Measurements from ENCODE around the gene KRTAP10-7. TPM values are rescaled to one million over a fixed set of nuclear protein-coding genes. Genes with fewer than 3 reads are reported as not detected.
A peak's percentile ranks its signal among the peaks of the same experiment; 100 is the strongest.

Gene KRTAP10-7
- total RNA-seq, 1 donor from 2014 or later, result not detected

DNA sequence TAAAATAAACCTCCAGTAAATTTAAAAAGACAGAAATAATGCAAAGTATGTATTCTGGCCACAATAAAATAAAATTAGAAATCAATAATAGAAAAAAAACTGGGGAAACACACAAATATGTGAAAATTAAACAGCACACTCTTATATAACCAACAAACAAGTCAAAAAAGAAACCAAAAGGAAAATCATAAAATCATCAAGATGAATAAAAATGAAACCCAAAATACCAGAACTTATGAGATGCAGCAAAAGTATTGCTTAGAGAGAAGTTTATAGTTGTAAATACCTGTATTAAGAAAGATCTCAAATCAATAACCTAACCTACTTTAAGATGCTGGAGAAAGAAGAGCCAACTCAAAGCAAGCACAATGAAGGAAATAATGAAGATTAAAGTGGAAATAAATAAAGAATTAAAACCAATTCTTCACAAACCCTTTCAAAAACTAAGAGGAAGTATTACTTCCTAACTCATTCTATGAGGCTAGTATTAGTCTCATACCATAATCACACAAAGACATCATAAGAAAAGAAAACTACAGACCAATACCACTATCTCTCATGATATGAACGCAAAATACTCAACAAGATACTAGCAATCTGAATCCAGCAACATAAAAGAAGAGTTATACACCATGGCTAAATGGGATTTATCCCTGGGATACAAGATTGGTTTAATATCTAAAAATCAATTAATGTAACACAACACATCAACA lies 35.4 kb upstream of the KRTAP10-7 start:
- ATAC-seq (no peak), DNase-seq (no peak)
- Histone ChIP-seq H3K4me1 (no peaks in the 10 kb centered on the region), H3K9me3 (no peaks in the 10 kb centered on the region), H3K27me3 (no peaks in the 10 kb centered on the region), H3K4me3 (no peak overlapping the region), H3K36me3 (no peaks in the 10 kb centered on the region), H3K27ac (no peak overlapping the region)
- TF ChIP-seq, protein P1, sequence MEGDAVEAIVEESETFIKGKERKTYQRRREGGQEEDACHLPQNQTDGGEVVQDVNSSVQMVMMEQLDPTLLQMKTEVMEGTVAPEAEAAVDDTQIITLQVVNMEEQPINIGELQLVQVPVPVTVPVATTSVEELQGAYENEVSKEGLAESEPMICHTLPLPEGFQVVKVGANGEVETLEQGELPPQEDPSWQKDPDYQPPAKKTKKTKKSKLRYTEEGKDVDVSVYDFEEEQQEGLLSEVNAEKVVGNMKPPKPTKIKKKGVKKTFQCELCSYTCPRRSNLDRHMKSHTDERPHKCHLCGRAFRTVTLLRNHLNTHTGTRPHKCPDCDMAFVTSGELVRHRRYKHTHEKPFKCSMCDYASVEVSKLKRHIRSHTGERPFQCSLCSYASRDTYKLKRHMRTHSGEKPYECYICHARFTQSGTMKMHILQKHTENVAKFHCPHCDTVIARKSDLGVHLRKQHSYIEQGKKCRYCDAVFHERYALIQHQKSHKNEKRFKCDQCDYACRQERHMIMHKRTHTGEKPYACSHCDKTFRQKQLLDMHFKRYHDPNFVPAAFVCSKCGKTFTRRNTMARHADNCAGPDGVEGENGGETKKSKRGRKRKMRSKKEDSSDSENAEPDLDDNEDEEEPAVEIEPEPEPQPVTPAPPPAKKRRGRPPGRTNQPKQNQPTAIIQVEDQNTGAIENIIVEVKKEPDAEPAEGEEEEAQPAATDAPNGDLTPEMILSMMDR (IDR thresholded peaks at IDR 0.05), result no peak
- intact Hi-C loops (cut with DNase I), result no loop called here

DNA sequence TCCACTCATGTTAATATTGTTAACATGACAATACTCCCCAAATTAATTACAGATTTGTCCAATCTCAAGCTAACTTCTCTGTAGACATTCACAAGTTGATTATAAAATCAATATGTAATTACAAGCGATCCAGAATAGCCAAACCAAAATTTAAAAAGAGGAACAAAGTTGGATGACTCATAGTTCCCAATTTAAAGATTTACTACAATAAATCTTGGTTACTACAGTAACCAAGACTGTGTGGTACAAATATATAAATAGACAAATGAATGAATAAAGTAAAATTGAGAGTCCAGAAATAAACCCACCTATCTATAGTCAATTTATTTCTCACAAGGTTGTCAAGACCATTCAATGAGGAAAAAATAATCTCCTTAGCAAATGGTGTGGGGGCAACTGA lies 34.0 kb upstream of the KRTAP10-7 start:
- DNase-seq (no peak), ATAC-seq (peak; percentile 32)
- H3K27me3 ChIP-seq, result no peaks in the 10 kb centered on the region

DNA sequence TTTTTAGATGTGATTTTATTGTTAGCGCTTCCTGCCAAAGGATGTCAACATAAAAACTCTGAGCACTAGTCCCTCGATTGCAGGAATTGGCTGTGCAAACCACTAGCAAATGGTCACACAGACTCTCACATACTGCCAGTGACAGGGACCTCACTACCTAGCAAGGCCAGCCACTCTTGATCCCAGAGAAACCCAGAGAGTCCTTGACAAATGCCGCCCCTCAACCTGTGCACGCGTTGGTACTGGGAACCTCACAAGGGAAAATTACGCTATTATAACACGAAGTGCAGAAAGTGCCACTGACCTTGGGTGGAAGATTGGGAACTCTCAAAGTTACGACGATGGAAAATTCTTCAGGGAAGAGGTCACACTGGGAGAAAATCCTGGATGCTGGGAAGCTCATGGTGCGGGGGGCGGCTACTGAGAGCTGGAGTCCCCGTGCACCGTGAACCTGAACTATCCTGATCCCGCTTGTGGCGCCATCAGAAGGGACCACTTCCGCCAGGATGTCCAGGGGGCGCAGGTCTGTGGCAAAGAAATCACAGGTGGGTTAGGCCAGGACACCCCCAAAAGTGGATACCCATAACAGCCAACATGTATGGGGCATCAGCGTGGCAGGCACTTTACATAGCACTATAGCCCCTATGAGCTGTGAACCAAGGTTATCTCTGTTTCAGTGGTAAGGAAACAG lies 32.8 kb upstream of the KRTAP10-7 start:
- DNase-seq (peak; percentile 50), ATAC-seq (no peak)
- Histone ChIP-seq H3K36me3 (no peaks in the 10 kb centered on the region), H3K4me3 (no peak overlapping the region), H3K27ac (no peak overlapping the region), H3K4me1 (no peaks in the 10 kb centered on the region), H3K9me3 (no peaks in the 10 kb centered on the region), H3K27me3 (no peaks in the 10 kb centered on the region)
- intact Hi-C loops (cut with DNase I), result no loop called here
- TF ChIP-seq, protein P1 (IDR thresholded peaks at IDR 0.05), result no peak

More for the DNA sequence above, 34.0 kb upstream of the KRTAP10-7 start:
- no peaks in the 10 kb centered on the region for H3K4me1 ChIP-seq
- TF ChIP-seq, protein P1 (IDR thresholded peaks at IDR 0.05), result no peak
- H3K4me3 ChIP-seq, result no peak overlapping the region
- intact Hi-C loops (cut with DNase I), result no loop called here
- H3K36me3 ChIP-seq, result no peaks in the 10 kb centered on the region
- H3K27ac ChIP-seq, result no peak overlapping the region
- no peaks in the 10 kb centered on the region for H3K9me3 ChIP-seq

DNA sequence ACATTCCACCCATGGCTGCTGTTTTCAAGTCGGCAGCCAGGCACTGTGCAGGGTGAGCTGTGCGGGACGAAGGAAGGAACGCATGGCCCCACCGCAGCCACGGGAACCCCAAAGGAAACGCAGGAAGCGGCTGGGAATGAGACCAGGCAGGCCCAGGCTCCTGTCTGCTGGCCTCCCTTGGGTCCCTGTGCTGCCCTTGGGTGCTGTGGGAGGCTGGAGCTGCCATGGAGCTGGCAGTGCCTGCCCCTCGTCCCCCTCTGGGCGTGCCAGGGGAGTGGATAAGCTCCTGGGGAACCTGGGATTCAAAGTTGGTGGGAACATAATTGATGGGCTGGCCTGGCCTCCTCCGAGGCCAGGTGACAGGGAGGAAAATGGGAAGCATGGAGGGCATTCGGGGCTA lies 32.1 kb upstream of the KRTAP10-7 start:
- DNase-seq (peak; percentile 59), ATAC-seq (peak; percentile 9)
- Histone ChIP-seq H3K4me1 (no peaks in the 10 kb centered on the region), H3K4me3 (no peak overlapping the region), H3K27me3 (no peaks in the 10 kb centered on the region), H3K36me3 (no peaks in the 10 kb centered on the region), H3K9me3 (no peaks in the 10 kb centered on the region), H3K27ac (no peak overlapping the region)
- TF ChIP-seq, protein P1 (IDR thresholded peaks at IDR 0.05), result no peak
- intact Hi-C loops (cut with DNase I), result no loop called here

DNA sequence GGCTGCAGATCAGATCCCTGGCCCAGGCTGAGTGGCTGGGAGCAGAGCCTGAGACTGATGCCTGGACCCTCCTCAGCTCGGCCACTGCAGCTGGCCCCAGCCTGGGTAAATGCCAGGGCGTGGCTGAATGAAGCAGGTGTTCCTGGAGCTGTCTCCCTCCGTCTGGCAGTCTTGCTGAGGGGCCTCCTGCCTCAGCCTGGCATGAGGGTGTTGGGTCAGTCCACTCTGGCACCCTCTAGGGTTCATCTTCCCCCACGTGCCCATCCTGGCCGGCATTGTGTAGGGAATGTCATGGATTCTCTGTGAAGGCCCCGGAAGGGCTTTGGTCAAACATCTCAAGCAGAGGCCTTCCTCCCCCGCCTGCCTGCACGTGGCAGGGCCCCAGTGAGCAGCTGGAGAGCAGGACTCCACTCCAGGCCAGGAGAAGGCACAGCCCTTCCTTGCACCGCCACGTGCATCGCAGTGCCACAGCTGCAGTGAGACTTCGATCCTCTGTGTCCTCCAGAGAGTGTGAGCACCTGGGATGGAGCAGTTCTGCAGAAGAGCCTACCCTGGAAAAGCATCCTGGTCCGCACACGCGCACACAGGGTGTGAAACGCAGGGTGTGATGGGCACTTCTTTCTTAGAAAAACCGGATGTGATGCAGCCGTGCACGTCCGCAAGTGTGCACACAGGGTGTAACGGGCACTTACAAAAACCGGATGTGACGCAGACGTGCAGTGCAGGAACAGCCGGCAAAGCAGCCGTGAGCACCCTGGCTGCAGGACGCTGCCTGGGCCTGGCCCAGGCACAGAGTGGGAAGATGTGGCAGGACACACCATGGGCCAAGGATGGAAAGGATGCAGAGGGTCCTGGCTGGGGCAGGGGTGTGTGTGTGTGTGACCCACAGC lies 31.5 kb upstream of the KRTAP10-7 start:
- no peak overlapping the region for H3K27ac ChIP-seq
- H3K4me3 ChIP-seq, result no peak overlapping the region
- H3K9me3 ChIP-seq, result no peaks in the 10 kb centered on the region
- H3K27me3 ChIP-seq, result no peaks in the 10 kb centered on the region
- DNase-seq (peak; percentile 41), ATAC-seq (no peak)
- H3K4me1 ChIP-seq, result no peaks in the 10 kb centered on the region
- no peaks in the 10 kb centered on the region for H3K36me3 ChIP-seq
- TF ChIP-seq, protein P1 (IDR thresholded peaks at IDR 0.05), result no peak
- intact Hi-C loops (cut with DNase I), result no loop called here

Measured in upper lobe of right lung (tissue), 1 donor.